Breast epithelium (tissue), 4 donors: ENCODE results near the gene DAG1. TPM values are rescaled to one million over a fixed set of nuclear protein-coding genes. Genes with fewer than 3 reads are reported as not detected.

Experiments used
- DNase-seq, 2 donors: peaks; one replicate each; pipeline ENCODE4 v3.0.0-alpha.2; 2019; ENCODE audit warnings: low spot score in 2 of 2
- H3K27ac ChIP-seq, 2 donors: fragments of 200-600 bp; sonication (generic) in 1 of 2; one replicate each; pipeline ENCODE4 v1.5.1; 2016 to 2019; ENCODE audit warnings: mild to moderate bottlenecking in 1 of 2
- H3K27me3 ChIP-seq, 2 donors: fragments of 200-600 bp; sonication (generic) in 1 of 2; one replicate each; pipeline versions ENCODE4 v1.5.1 to v1.6.0; 2017 to 2019; ENCODE audit warnings: control low read depth in 1 of 2, mild to moderate bottlenecking in 1 of 2
- H3K36me3 ChIP-seq: fragments of 200-600 bp; one replicate; pipeline ENCODE4 v1.5.1; 2019
- H3K4me1 ChIP-seq, 2 donors: fragments of 200-600 bp; sonication (generic); one replicate each; pipeline ENCODE4 v1.5.1; 2016 to 2019; ENCODE audit warnings: control low read depth in 1 of 2
- H3K4me3 ChIP-seq, 3 donors: fragments of 200-600 bp; sonication (generic); 1 replicate in 2 of 3; 2 replicates in 1 of 3; pipeline ENCODE4 v1.5.1; 2016 to 2019; ENCODE audit warnings: mild to moderate bottlenecking in 3 of 3, moderate library complexity in 2 of 3
- H3K9me3 ChIP-seq, 2 donors: fragments of 200-600 bp; sonication (generic) in 1 of 2; one replicate each; pipeline ENCODE4 v1.5.1; 2016 to 2019; ENCODE audit warnings: control low read depth in 1 of 2
- POLR2A ChIP-seq: fragments of 450-650 bp; IDR thresholded peaks from one replicate; pipeline ENCODE4 v1.6.1; 2016; ENCODE audit warnings: antibody characterized with exemption, mild to moderate bottlenecking, moderate library complexity
- POLR2AphosphoS5 ChIP-seq, 3 donors: sonication (generic); formaldehyde crosslinking; IDR thresholded peaks; one replicate each; pipeline ENCODE4 v1.6.1; 2017; ENCODE audit warnings: antibody characterized with exemption in 3 of 3
- intact Hi-C: fragments of 100-400 bp; cut with DNase I; formaldehyde crosslinking; loops from one replicate; pipeline ENCODE4 v1.15.1; 2023; ENCODE audit warnings: low total_unique reads
- total RNA-seq, 3 donors: library from RNA; depleted of rRNA; stranded (reverse); fragments of >200 nt; gene quantifications; one replicate each; pipeline ENCODE4 v1.1.0, GENCODE V29; 2016
- TF ChIP-seq, protein P1 (sequence below), 3 donors: fragments of 450-650 bp; IDR thresholded peaks; one replicate each; pipeline ENCODE4 v1.5.1; 2016 to 2017; ENCODE audit warnings: antibody characterized with exemption in 3 of 3, mild to moderate bottlenecking in 3 of 3, moderate library complexity in 3 of 3

The DAG1 gene
- total RNA-seq, 3 donors from 2014 or later, result 37.1 to 56.6 (median 44.6) TPM

DNA sequence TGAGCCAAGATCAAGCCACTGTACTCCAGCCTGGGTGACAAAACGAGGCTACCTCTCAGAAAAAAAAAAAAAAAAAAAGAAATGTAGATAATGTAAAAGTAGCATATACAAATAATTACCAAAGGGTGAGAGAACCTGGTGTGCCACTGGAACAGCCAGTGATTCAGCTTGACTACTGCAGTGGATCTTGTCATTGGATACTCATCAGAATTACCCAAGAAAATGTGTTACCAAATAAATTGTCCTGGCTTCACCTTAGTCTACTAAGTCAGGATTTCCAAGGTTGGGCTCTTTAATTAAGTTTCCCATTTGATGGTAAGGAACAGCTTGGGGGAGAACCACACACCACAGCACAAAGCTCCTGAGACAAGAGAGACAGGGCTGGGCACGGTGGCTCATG, 42.5 kb upstream of the DAG1 start:
- Histone ChIP-seq H3K4me3 (no peak overlapping the region), H3K27ac (no peak overlapping the region), H3K36me3 (no peaks in the 10 kb centered on the region), H3K9me3 (no peaks in the 10 kb centered on the region), H3K4me1 (no peaks in the 10 kb centered on the region), H3K27me3 (no peaks in the 10 kb centered on the region)
- intact Hi-C loops, result no loop called here
- no peak for DNase-seq
- TF ChIP-seq, protein P1, sequence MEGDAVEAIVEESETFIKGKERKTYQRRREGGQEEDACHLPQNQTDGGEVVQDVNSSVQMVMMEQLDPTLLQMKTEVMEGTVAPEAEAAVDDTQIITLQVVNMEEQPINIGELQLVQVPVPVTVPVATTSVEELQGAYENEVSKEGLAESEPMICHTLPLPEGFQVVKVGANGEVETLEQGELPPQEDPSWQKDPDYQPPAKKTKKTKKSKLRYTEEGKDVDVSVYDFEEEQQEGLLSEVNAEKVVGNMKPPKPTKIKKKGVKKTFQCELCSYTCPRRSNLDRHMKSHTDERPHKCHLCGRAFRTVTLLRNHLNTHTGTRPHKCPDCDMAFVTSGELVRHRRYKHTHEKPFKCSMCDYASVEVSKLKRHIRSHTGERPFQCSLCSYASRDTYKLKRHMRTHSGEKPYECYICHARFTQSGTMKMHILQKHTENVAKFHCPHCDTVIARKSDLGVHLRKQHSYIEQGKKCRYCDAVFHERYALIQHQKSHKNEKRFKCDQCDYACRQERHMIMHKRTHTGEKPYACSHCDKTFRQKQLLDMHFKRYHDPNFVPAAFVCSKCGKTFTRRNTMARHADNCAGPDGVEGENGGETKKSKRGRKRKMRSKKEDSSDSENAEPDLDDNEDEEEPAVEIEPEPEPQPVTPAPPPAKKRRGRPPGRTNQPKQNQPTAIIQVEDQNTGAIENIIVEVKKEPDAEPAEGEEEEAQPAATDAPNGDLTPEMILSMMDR (IDR thresholded peaks at IDR 0.05), result no peak
- no peak for TF ChIP-seq POLR2AphosphoS5 (IDR thresholded peaks at IDR 0.05)
- TF ChIP-seq POLR2A, result no peak

DNA sequence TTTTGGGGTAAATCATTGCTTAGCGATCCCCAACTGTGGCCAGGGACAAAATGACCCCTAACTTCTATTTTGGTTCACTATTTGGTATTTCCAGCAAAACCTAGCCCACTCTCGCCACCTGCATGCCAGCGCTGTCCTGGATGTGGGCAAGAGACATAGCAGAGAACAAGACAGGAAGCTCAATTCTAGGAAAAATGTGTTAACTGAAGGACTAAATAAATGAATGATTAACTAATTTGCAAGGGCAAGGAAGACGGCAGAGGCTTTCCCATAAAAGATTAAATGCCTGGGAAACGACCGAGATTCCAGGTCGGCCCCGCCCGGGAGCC, 41.4 kb upstream of the DAG1 start:
- H3K36me3 ChIP-seq, result no peaks in the 10 kb centered on the region
- no peaks in the 10 kb centered on the region for H3K9me3 ChIP-seq
- H3K4me1 ChIP-seq, result no peaks in the 10 kb centered on the region
- peak overlapping the region; percentile 85 to 92 for H3K27ac ChIP-seq
- intact Hi-C loops, result no loop called here
- H3K4me3 ChIP-seq, result peak overlapping the region; percentile 54 to 76 (median 76)
- no peak for DNase-seq
- TF ChIP-seq POLR2A (no peak), POLR2AphosphoS5 (IDR thresholded peaks at IDR 0.05) (no peak)
- TF ChIP-seq, protein P1 (IDR thresholded peaks at IDR 0.05), result no peak
- H3K27me3 ChIP-seq, result no peaks in the 10 kb centered on the region

DNA sequence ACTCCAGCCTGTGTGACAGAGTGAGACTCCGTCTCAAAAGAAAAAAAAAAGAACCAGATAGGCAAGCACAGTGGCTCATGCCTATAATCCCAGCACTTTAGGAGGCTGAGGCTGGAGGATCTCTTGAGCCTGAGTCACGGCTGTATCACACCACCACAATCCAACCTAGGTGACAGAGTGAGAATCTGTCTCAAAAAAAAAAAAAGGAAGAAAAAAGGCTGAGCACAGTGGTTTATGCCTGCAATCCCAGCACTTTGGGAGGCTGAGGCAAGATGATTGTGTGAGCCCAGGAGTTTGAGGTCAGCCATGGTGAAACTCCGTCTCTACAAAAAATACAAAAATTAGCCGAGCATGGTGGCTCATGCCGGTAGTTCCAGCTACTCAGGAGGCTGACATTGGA, 35.3 kb upstream of the DAG1 start:
- no peak overlapping the region for H3K4me3 ChIP-seq
- H3K27me3 ChIP-seq, result no peaks in the 10 kb centered on the region
- H3K27ac ChIP-seq, result no peak overlapping the region
- H3K9me3 ChIP-seq, result no peaks in the 10 kb centered on the region
- H3K4me1 ChIP-seq, result no peaks in the 10 kb centered on the region
- DNase-seq, result no peak
- H3K36me3 ChIP-seq, result no peaks in the 10 kb centered on the region
- intact Hi-C loops, result loop anchor here (5.0 kb wide), 1 partner anchor 863 kb away; the partner anchor contains the start of genes HYAL3 and NAA80
- TF ChIP-seq POLR2AphosphoS5 (IDR thresholded peaks at IDR 0.05) (no peak), POLR2A (no peak)
- TF ChIP-seq, protein P1 (IDR thresholded peaks at IDR 0.05), result no peak

DNA sequence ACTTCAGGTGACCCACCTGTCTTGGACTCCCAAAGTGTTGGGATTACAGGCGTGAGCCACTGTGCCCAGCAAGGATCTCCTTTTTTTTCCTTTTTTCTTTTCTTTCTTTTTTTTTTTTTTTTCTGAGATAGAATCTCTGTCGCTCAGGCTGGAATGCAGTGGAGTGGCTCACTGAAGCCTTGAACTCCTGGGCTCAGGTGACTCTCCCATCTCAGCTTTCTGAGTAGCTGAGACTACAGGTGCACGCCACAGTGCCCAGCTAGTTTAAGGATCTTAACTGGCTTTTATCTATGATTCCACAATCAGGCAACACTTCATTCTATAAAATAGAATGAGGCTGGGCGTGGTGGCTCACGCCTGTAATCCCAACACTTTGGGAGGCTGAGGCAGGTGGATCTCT, 24.7 kb upstream of the DAG1 start:
- DNase-seq, result no peak
- intact Hi-C loops, result no loop called here
- Histone ChIP-seq H3K36me3 (no peaks in the 10 kb centered on the region), H3K27me3 (no peaks in the 10 kb centered on the region), H3K27ac (no peak overlapping the region), H3K4me3 (no peak overlapping the region), H3K9me3 (no peaks in the 10 kb centered on the region), H3K4me1 (no peaks in the 10 kb centered on the region)
- no peak for TF ChIP-seq POLR2AphosphoS5 (IDR thresholded peaks at IDR 0.05)
- TF ChIP-seq, protein P1 (IDR thresholded peaks at IDR 0.05), result no peak
- TF ChIP-seq POLR2A, result no peak

DNA sequence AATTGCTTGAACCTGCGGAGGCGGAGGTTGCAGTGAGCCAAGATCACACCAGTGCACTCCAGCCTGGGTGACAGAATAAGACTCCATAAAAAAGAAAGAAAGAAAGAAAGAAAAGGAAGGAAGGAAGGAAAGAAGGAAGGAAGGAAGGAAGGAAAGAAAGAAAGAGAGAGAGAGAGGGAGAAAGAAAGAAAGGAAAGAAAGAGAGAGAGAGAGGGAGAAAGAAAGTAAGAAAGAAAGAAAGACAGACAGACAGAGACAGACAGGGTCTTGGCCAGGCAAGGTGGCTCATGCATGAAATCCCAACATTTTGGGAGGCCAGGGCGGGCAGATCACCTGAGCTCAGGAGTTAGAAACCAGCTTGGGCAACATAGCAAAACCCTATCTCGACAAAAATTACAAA, 16.4 kb upstream of the DAG1 start:
- H3K4me1 ChIP-seq, result no peaks in the 10 kb centered on the region
- no peaks in the 10 kb centered on the region for H3K36me3 ChIP-seq
- H3K27me3 ChIP-seq, result no peaks in the 10 kb centered on the region
- intact Hi-C loops, result loop anchor here (10.0 kb wide), 1 partner anchor 279 kb away; the partner anchor contains the start of gene KLHDC8B
- no peak overlapping the region for H3K4me3 ChIP-seq
- DNase-seq, result no peak
- TF ChIP-seq, protein P1 (IDR thresholded peaks at IDR 0.05), result no peak
- TF ChIP-seq POLR2AphosphoS5 (IDR thresholded peaks at IDR 0.05) (no peak), POLR2A (no peak)
- H3K27ac ChIP-seq, result no peak overlapping the region
- H3K9me3 ChIP-seq, result no peaks in the 10 kb centered on the region
